Iris pigment epithelial cell (primary cell): Measurements from ENCODE around the gene EVC.

ENCODE experiments used
- DNase-seq: peaks from one replicate; pipeline ENCODE4 v3.0.0-alpha.2; 2011; ENCODE audit warnings: low read depth

The EVC gene

GRCh38 chr4:5730993-5731990 lies 20.3 kb downstream of the EVC start:
- peak; percentile 36 for DNase-seq

GRCh38 chr4:5732158-5732557 lies 21.2 kb downstream of the EVC start:
- DNase-seq = no peak

GRCh38 chr4:5734853-5735252 lies 23.9 kb downstream of the EVC start:
- DNase-seq = no peak

GRCh38 chr4:5735463-5735862 lies 24.5 kb downstream of the EVC start:
- no peak for DNase-seq

GRCh38 chr4:5738061-5738460 lies 27.1 kb downstream of the EVC start:
- no peak for DNase-seq

GRCh38 chr4:5742388-5742787 lies 31.4 kb downstream of the EVC start:
- no peak for DNase-seq

- DNase-seq = no peak
Observed at GRCh38 chr4:5742968-5743367, 32.0 kb downstream of the EVC start.

GRCh38 chr4:5746250-5746649 lies 35.2 kb downstream of the EVC start:
- no peak for DNase-seq

- DNase-seq = peak; percentile 65
Observed at GRCh38 chr4:5746829-5747737, 36.1 kb downstream of the EVC start.

- DNase-seq = peak; percentile 100
Observed at GRCh38 chr4:5747738-5748375, 36.9 kb downstream of the EVC start.

- DNase-seq = no peak
Observed at GRCh38 chr4:5749568-5749967, 38.6 kb downstream of the EVC start.

GRCh38 chr4:5750052-5750945 lies 39.3 kb downstream of the EVC start:
- DNase-seq = peak; percentile 89

GRCh38 chr4:5750946-5751665 lies 40.1 kb downstream of the EVC start:
- peak; percentile 97 for DNase-seq

GRCh38 chr4:5751666-5752375 lies 40.8 kb downstream of the EVC start:
- DNase-seq = no peak

- DNase-seq = peak; percentile 93
Observed at GRCh38 chr4:5752376-5753184, 41.6 kb downstream of the EVC start.

- no peak for DNase-seq
Observed at GRCh38 chr4:5753366-5753765, 42.4 kb downstream of the EVC start.

GRCh38 chr4:5753766-5754528 lies 42.9 kb downstream of the EVC start:
- peak; percentile 98 for DNase-seq

- DNase-seq = no peak
Observed at GRCh38 chr4:5754529-5754881, 43.5 kb downstream of the EVC start.
